HUDEP-2 (cell line): Measurements from ENCODE around the gene CEP89.
"Not testable (repeated sequence)": the region's sequence is repeated elsewhere in the genome, so short reads cannot be mapped to it uniquely, and the experiment has no call there.

Experiments
- DNase-seq, 76 experiments: peaks; one replicate each; lab custom pipeline; 2025; ENCODE audit not compliant: unreplicated experiment in 76 of 76; lab: John Stamatoyannopoulos, UW

Gene CEP89

GRCh38 chr19:32873247-32873959 lies 98.4 kb downstream of the CEP89 start:
- DNase-seq = no peak

- no peak for DNase-seq
Observed at GRCh38 chr19:32872391-32872790, 99.4 kb downstream of the CEP89 start.

GRCh38 chr19:32870981-32871451 lies 100.7 kb downstream of the CEP89 start:
- no peak for DNase-seq

- DNase-seq = no peak
Observed at GRCh38 chr19:32869966-32870573, 101.7 kb downstream of the CEP89 start.

GRCh38 chr19:32869369-32869965 lies 102.3 kb downstream of the CEP89 start, which contains the start of gene SLC7A9:
Gene SLC7A9, minus strand, starts transcription at chr19:32869767. Its CDS starts 1,233 bp downstream, at chr19:32868534.
- DNase-seq = no peak

- DNase-seq = no peak
Observed at GRCh38 chr19:32868206-32868950, 103.4 kb downstream of the CEP89 start.

GRCh38 chr19:32867436-32867835 lies 104.3 kb downstream of the CEP89 start:
- not testable (repeated sequence) for DNase-seq

GRCh38 chr19:32866564-32867265 lies 105.0 kb downstream of the CEP89 start:
- DNase-seq = no peak

- no peak for DNase-seq
Observed at GRCh38 chr19:32866061-32866460, 105.7 kb downstream of the CEP89 start.

- no peak for DNase-seq
Observed at GRCh38 chr19:32865326-32865725, 106.4 kb downstream of the CEP89 start.

- no peak for DNase-seq
Observed at GRCh38 chr19:32864318-32865007, 107.3 kb downstream of the CEP89 start.

- DNase-seq = no peak
Observed at GRCh38 chr19:32863841-32864240, 107.9 kb downstream of the CEP89 start.

- DNase-seq = no peak
Observed at GRCh38 chr19:32863301-32863700, 108.5 kb downstream of the CEP89 start.

GRCh38 chr19:32862741-32863140 lies 109.0 kb downstream of the CEP89 start:
- no peak for DNase-seq

GRCh38 chr19:32862173-32862572 lies 109.6 kb downstream of the CEP89 start:
- DNase-seq = no peak

GRCh38 chr19:32861596-32861995 lies 110.2 kb downstream of the CEP89 start:
- DNase-seq = no peak

GRCh38 chr19:32859591-32859990 lies 112.2 kb downstream of the CEP89 start:
- DNase-seq = no peak

- no peak for DNase-seq
Observed at GRCh38 chr19:32858559-32858958, 113.2 kb downstream of the CEP89 start.

- no peak for DNase-seq
Observed at GRCh38 chr19:32858155-32858554, 113.6 kb downstream of the CEP89 start.

GRCh38 chr19:32857584-32857983 lies 114.2 kb downstream of the CEP89 start:
- DNase-seq = no peak
